ENCODE data around the gene CRIP1.

Gene CRIP1

GRCh38 chr14:105444859-105445258, 41.8 kb upstream of the CRIP1 start:
- WGBS, 2 experiments (ENCODE audit: insufficient coverage in 2 of 2), result 94 to 95% methylated on average over 16 to 17 of the region's 17 CpGs
- Histone ChIP-seq H3K27ac (ENCODE audit: low read depth, low read length, severe bottlenecking) (no peak overlapping the region), H3K36me3 (ENCODE audit: control insufficient read depth, insufficient read depth, low read length) (peaks cover 48% of the 10 kb centered on the region), H3K4me3 (ENCODE audit: extremely low read depth, insufficient read depth, low read length, poor library complexity, severe bottlenecking) (no peak overlapping the region), H3K4me1 (ENCODE audit: control insufficient read depth, insufficient read depth, low read length, poor library complexity, severe bottlenecking) (peaks cover 3% of the 10 kb centered on the region), H3K9me3 (ENCODE audit: control insufficient read depth, low read length) (no peaks in the 10 kb centered on the region)

GRCh38 chr14:105445290-105445689, 41.4 kb upstream of the CRIP1 start:
- Histone ChIP-seq H3K4me3 (ENCODE audit: extremely low read depth, insufficient read depth, low read length, poor library complexity, severe bottlenecking) (no peak overlapping the region), H3K36me3 (ENCODE audit: control insufficient read depth, insufficient read depth, low read length) (peaks cover 52% of the 10 kb centered on the region), H3K9me3 (ENCODE audit: control insufficient read depth, low read length) (no peaks in the 10 kb centered on the region), H3K27ac (ENCODE audit: low read depth, low read length, severe bottlenecking) (no peak overlapping the region), H3K4me1 (ENCODE audit: control insufficient read depth, insufficient read depth, low read length, poor library complexity, severe bottlenecking) (peaks cover 3% of the 10 kb centered on the region)
- WGBS, 2 experiments (ENCODE audit: insufficient coverage in 2 of 2), result 91 to 92% methylated on average over 22 to 24 of the region's 24 CpGs

- Histone ChIP-seq H3K4me3 (ENCODE audit: extremely low read depth, insufficient read depth, low read length, poor library complexity, severe bottlenecking) (no peak overlapping the region), H3K36me3 (ENCODE audit: control insufficient read depth, insufficient read depth, low read length) (peaks cover 53% of the 10 kb centered on the region), H3K27ac (ENCODE audit: low read depth, low read length, severe bottlenecking) (no peak overlapping the region), H3K9me3 (ENCODE audit: control insufficient read depth, low read length) (no peaks in the 10 kb centered on the region), H3K4me1 (ENCODE audit: control insufficient read depth, insufficient read depth, low read length, poor library complexity, severe bottlenecking) (peaks cover 3% of the 10 kb centered on the region)
- WGBS, 2 experiments (ENCODE audit: insufficient coverage in 2 of 2), result 95 to 98% methylated on average over 23 to 26 of the region's 26 CpGs
Observed at GRCh38 chr14:105445901-105446845, 40.5 kb upstream of the CRIP1 start.

- H3K36me3 ChIP-seq (ENCODE audit: control insufficient read depth, insufficient read depth, low read length), result peaks cover 57% of the 10 kb centered on the region
- no peaks in the 10 kb centered on the region for H3K9me3 ChIP-seq (ENCODE audit: control insufficient read depth, low read length)
- no peak overlapping the region for H3K4me3 ChIP-seq (ENCODE audit: extremely low read depth, insufficient read depth, low read length, poor library complexity, severe bottlenecking)
- peak overlapping the region; percentile 10 for H3K27ac ChIP-seq (ENCODE audit: low read depth, low read length, severe bottlenecking)
- peaks cover 3% of the 10 kb centered on the region for H3K4me1 ChIP-seq (ENCODE audit: control insufficient read depth, insufficient read depth, low read length, poor library complexity, severe bottlenecking)
- 90 to 95% methylated on average over 9 to 14 of the region's 14 CpGs for WGBS, 2 experiments (ENCODE audit: insufficient coverage in 2 of 2)
Observed at GRCh38 chr14:105446971-105447370, 39.7 kb upstream of the CRIP1 start.

- Histone ChIP-seq H3K4me1 (ENCODE audit: control insufficient read depth, insufficient read depth, low read length, poor library complexity, severe bottlenecking) (peaks cover 3% of the 10 kb centered on the region), H3K27ac (ENCODE audit: low read depth, low read length, severe bottlenecking) (no peak overlapping the region), H3K4me3 (ENCODE audit: extremely low read depth, insufficient read depth, low read length, poor library complexity, severe bottlenecking) (no peak overlapping the region), H3K9me3 (ENCODE audit: control insufficient read depth, low read length) (no peaks in the 10 kb centered on the region), H3K36me3 (ENCODE audit: control insufficient read depth, insufficient read depth, low read length) (peaks cover 58% of the 10 kb centered on the region)
- WGBS, 2 experiments (ENCODE audit: insufficient coverage in 2 of 2), result 95 to 97% methylated on average over 26 to 30 of the region's 31 CpGs
Observed at GRCh38 chr14:105447651-105448640, 38.7 kb upstream of the CRIP1 start.

- no peak overlapping the region for H3K27ac ChIP-seq (ENCODE audit: low read depth, low read length, severe bottlenecking)
Observed at GRCh38 chr14:105448706-105449111, 38.0 kb upstream of the CRIP1 start.

GRCh38 chr14:105449276-105450122, 37.2 kb upstream of the CRIP1 start:
- Histone ChIP-seq H3K4me1 (ENCODE audit: control insufficient read depth, insufficient read depth, low read length, poor library complexity, severe bottlenecking) (peaks cover 3% of the 10 kb centered on the region), H3K27ac (ENCODE audit: low read depth, low read length, severe bottlenecking) (no peak overlapping the region), H3K36me3 (ENCODE audit: control insufficient read depth, insufficient read depth, low read length) (peaks cover 66% of the 10 kb centered on the region), H3K9me3 (ENCODE audit: control insufficient read depth, low read length) (no peaks in the 10 kb centered on the region), H3K4me3 (ENCODE audit: extremely low read depth, insufficient read depth, low read length, poor library complexity, severe bottlenecking) (no peak overlapping the region)
- 93 to 98% methylated on average over 35 to 41 of the region's 47 CpGs for WGBS, 2 experiments (ENCODE audit: insufficient coverage in 2 of 2)

More at GRCh38 chr14:105448706-105449111, 38.0 kb upstream of the CRIP1 start:
- Histone ChIP-seq H3K36me3 (ENCODE audit: control insufficient read depth, insufficient read depth, low read length) (peaks cover 58% of the 10 kb centered on the region), H3K4me3 (ENCODE audit: extremely low read depth, insufficient read depth, low read length, poor library complexity, severe bottlenecking) (no peak overlapping the region), H3K9me3 (ENCODE audit: control insufficient read depth, low read length) (no peaks in the 10 kb centered on the region), H3K4me1 (ENCODE audit: control insufficient read depth, insufficient read depth, low read length, poor library complexity, severe bottlenecking) (peaks cover 3% of the 10 kb centered on the region)
- 76 to 83% methylated on average over 16 of the region's 16 CpGs for WGBS, 2 experiments (ENCODE audit: insufficient coverage in 2 of 2)

GRCh38 chr14:105450123-105450505, 36.6 kb upstream of the CRIP1 start:
- Histone ChIP-seq H3K4me3 (ENCODE audit: extremely low read depth, insufficient read depth, low read length, poor library complexity, severe bottlenecking) (no peak overlapping the region), H3K9me3 (ENCODE audit: control insufficient read depth, low read length) (no peaks in the 10 kb centered on the region), H3K4me1 (ENCODE audit: control insufficient read depth, insufficient read depth, low read length, poor library complexity, severe bottlenecking) (peaks cover 3% of the 10 kb centered on the region), H3K27ac (ENCODE audit: low read depth, low read length, severe bottlenecking) (no peak overlapping the region), H3K36me3 (ENCODE audit: control insufficient read depth, insufficient read depth, low read length) (peaks cover 68% of the 10 kb centered on the region)
- WGBS, 2 experiments (ENCODE audit: insufficient coverage in 2 of 2), result 94 to 95% methylated on average over 17 to 22 of the region's 22 CpGs

- Histone ChIP-seq H3K4me3 (ENCODE audit: extremely low read depth, insufficient read depth, low read length, poor library complexity, severe bottlenecking) (no peak overlapping the region), H3K4me1 (ENCODE audit: control insufficient read depth, insufficient read depth, low read length, poor library complexity, severe bottlenecking) (peaks cover 2% of the 10 kb centered on the region), H3K9me3 (ENCODE audit: control insufficient read depth, low read length) (no peaks in the 10 kb centered on the region), H3K36me3 (ENCODE audit: control insufficient read depth, insufficient read depth, low read length) (peaks cover 67% of the 10 kb centered on the region), H3K27ac (ENCODE audit: low read depth, low read length, severe bottlenecking) (no peak overlapping the region)
- WGBS, 2 experiments (ENCODE audit: insufficient coverage in 2 of 2), result 95 to 97% methylated on average over 26 to 28 of the region's 29 CpGs
Observed at GRCh38 chr14:105450864-105451720, 35.6 kb upstream of the CRIP1 start.

Measured in mesodermal cell (in vitro differentiated cells).